GM12873 (cell line): ENCODE measurements around the gene GNB5.

Experiments used
- CTCF ChIP-seq: IDR thresholded peaks from 2 replicates; pipeline ENCODE4 v1.5.1; 2012; ENCODE audit warnings: low read depth, mild to moderate bottlenecking, moderate library complexity, low read length, control low read depth; ENCODE audit not compliant: insufficient read depth; ENCODE audit errors: missing control alignments

GNB5 gene

GRCh38 chr15:52069559-52069958 lies 121.6 kb downstream of the GNB5 start:
- no peak for TF ChIP-seq CTCF

- TF ChIP-seq CTCF, result no peak
Observed at GRCh38 chr15:52068004-52068615, 123.1 kb downstream of the GNB5 start.

GRCh38 chr15:52067545-52067926 lies 123.7 kb downstream of the GNB5 start:
- TF ChIP-seq CTCF, result no peak

GRCh38 chr15:52066842-52067544 lies 124.2 kb downstream of the GNB5 start:
- TF ChIP-seq CTCF, result no peak
